Endodermal cell (in vitro differentiated cells): Measurements from ENCODE around the gene SERPINA5. TPM values are rescaled to one million over a fixed set of nuclear protein-coding genes. Genes with fewer than 3 reads are reported as not detected.

Experiments used
- DNase-seq: peaks from one replicate; pipeline ENCODE4 v3.0.0-alpha.2; 2017
- H3K27ac ChIP-seq: 2 replicates; pipeline ENCODE4 v1.5.1; 2013; ENCODE audit warnings: mild to moderate bottlenecking, low read depth, low read length, moderate library complexity
- H3K27me3 ChIP-seq: 2 replicates; pipeline ENCODE4 v1.6.1; 2013; ENCODE audit warnings: mild to moderate bottlenecking, low read length, moderate library complexity; ENCODE audit not compliant: insufficient read depth, control insufficient read depth, poor library complexity, severe bottlenecking
- H3K36me3 ChIP-seq: 2 replicates; pipeline ENCODE4 v1.7.0; 2013; ENCODE audit warnings: mild to moderate bottlenecking, low read length, moderate library complexity; ENCODE audit not compliant: control insufficient read depth, insufficient read depth
- H3K4me1 ChIP-seq: one replicate; pipeline ENCODE4 v1.7.0; 2013; ENCODE audit warnings: low read length; ENCODE audit not compliant: control insufficient read depth, insufficient read depth
- H3K4me3 ChIP-seq: 2 replicates; pipeline ENCODE4 v1.5.1; 2013; ENCODE audit warnings: mild to moderate bottlenecking, low read length, moderate library complexity
- H3K9ac ChIP-seq: 2 replicates; pipeline ENCODE4 v1.6.1; 2013; ENCODE audit warnings: mild to moderate bottlenecking, low read length, moderate library complexity; ENCODE audit not compliant: poor library complexity, severe bottlenecking; ENCODE audit errors: extremely low read depth
- H3K9me3 ChIP-seq: 2 replicates; pipeline ENCODE4 v1.6.1; 2013; ENCODE audit warnings: mild to moderate bottlenecking, low read length, moderate library complexity; ENCODE audit not compliant: control insufficient read depth
- H3K27ac Mint-ChIP-seq: 2 replicates; pipeline ENCODE4 v1.8.0; 2020; ENCODE audit warnings: mixed read lengths
- H3K27me3 Mint-ChIP-seq: 2 replicates; pipeline ENCODE4 v1.8.0; 2021; ENCODE audit warnings: mild to moderate bottlenecking, mixed read lengths; ENCODE audit not compliant: insufficient read depth
- H3K36me3 Mint-ChIP-seq: 2 replicates; pipeline ENCODE4 v1.8.0; 2020; ENCODE audit warnings: low read depth, mixed read lengths
- H3K4me1 Mint-ChIP-seq: 2 replicates; pipeline ENCODE4 v1.8.0; 2020; ENCODE audit warnings: mixed read lengths
- H3K4me3 Mint-ChIP-seq: 2 replicates; pipeline ENCODE4 v1.8.0; 2020; ENCODE audit warnings: mild to moderate bottlenecking, moderate library complexity, mixed read lengths
- H3K9me3 Mint-ChIP-seq: 2 replicates; pipeline ENCODE4 v1.8.0; 2020; ENCODE audit warnings: mild to moderate bottlenecking, mixed read lengths
- CTCF ChIP-seq: fragments of 200-600 bp; sonication (generic); conservative IDR thresholded peaks from 2 replicates; pipeline ENCODE4 v1.5.0; 2021; ENCODE audit warnings: antibody characterized with exemption, mild to moderate bottlenecking
- WGBS, 2 experiments: methylation state at CpG; one replicate each; pipeline versions ENCODE4 v1.1.5 to v1.1.7; 2013; ENCODE audit warnings: missing lambda C conversion rate in 2 of 2, mixed read lengths in 1 of 2; ENCODE audit not compliant: insufficient coverage in 1 of 2, insufficient read length in 1 of 2; 5-methylcytosine and 5-hydroxymethylcytosine counted together
- long read RNA-seq, 4 experiments: library from polyadenylated mRNA in 2 of 4; library from RNA in 1 of 4; library from capped mRNA in 1 of 4; stranded (forward) in 3 of 4; unstranded in 1 of 4; transcript quantifications; one replicate each; pipeline ENCODE4 v2.0.0, GENCODE V29; 2020 to 2021; ENCODE audit warnings: inconsistent platforms in 1 of 4
- polyA plus RNA-seq, 2 experiments: library from polyadenylated mRNA; stranded (reverse); fragments of 50-300 nt; gene quantifications; one replicate each; pipeline ENCODE4 v1.2.3, GENCODE V29; 2013
- total RNA-seq, 2 donors: library from RNA; stranded (reverse); fragmentation: NEBNext Ultra II Directional in 1 of 2; extraction: Animal tissue kit (Norgen Biotek cat#: 25700) in 1 of 2; gene quantifications; 2 replicates in 1 of 2; 3 replicates in 1 of 2; pipeline ENCODE4 v1.2.1, GENCODE V29; 2021

The SERPINA5 gene
- total RNA-seq = 1 to 10 TPM; 1.5 to 2.8 TPM
- polyA plus RNA-seq (2013, experiment 1 of 2) = 1.7 TPM
- polyA plus RNA-seq (2013, experiment 2 of 2) = 1.6 TPM
- long read RNA-seq, experiment 1, partial matches to known transcripts = 3 of 3 reads
- long read RNA-seq, experiment 1, other reads (novel, unspliced or antisense) = 0 of 3 reads
- long read RNA-seq, experiment 2, transcript SERPINA5-208 (5 exons, 2,211 nt) = major isoform, 5 of 8 reads
- long read RNA-seq, experiment 2, partial matches to known transcripts = 0 of 8 reads
- long read RNA-seq, experiment 2, other reads (novel, unspliced or antisense) = 0 of 8 reads
- long read RNA-seq, experiment 3, partial matches to known transcripts = 0 of 7 reads
- long read RNA-seq, experiment 3, other reads (novel, unspliced or antisense) = 1 of 7 reads
- long read RNA-seq, experiment 4, partial matches to known transcripts = 1 of 2 reads
- long read RNA-seq, experiment 4, other reads (novel, unspliced or antisense) = 0 of 2 reads

- H3K27ac ChIP-seq = no peak within 1 kb of the TSS
- no peak within 1 kb of the TSS for H3K4me3 ChIP-seq
- H3K36me3 ChIP-seq = no peaks in the 10 kb centered on the region
- Mint-ChIP-seq H3K27me3 (peaks cover 6% of the 10 kb centered on the region), H3K4me1 (peaks cover 7% of the 10 kb centered on the region), H3K4me3 (no peak within 1 kb of the TSS), H3K27ac (no peak within 1 kb of the TSS), H3K9me3 (peaks cover 5% of the 10 kb centered on the region), H3K36me3 (peaks cover 3% of the 10 kb centered on the region)
- H3K9ac ChIP-seq = no peak within 1 kb of the TSS
- H3K9me3 ChIP-seq = peaks cover 18% of the 10 kb centered on the region
- peaks cover 25% of the 10 kb centered on the region for H3K27me3 ChIP-seq
- WGBS, 2 experiments = 76 to 86% methylated on average over 11 to 18 of the region's 18 CpGs
- DNase-seq = peak; percentile 84
- H3K4me1 ChIP-seq = peaks cover 9% of the 10 kb centered on the region
- no peak for TF ChIP-seq CTCF
These were observed at the start of gene SERPINA5 for GRCh38 chr14:94581127-94581999. TSS of gene SERPINA5 (plus strand) at chr14:94581426. CDS start at chr14:94587363, 5,937 bp downstream.

GRCh38 chr14:94532447-94532846, 48.8 kb upstream of the SERPINA5 start:
- Mint-ChIP-seq H3K27ac (no peak overlapping the region), H3K4me1 (no peaks in the 10 kb centered on the region), H3K27me3 (peaks cover 17% of the 10 kb centered on the region), H3K4me3 (no peak overlapping the region), H3K36me3 (no peaks in the 10 kb centered on the region), H3K9me3 (no peaks in the 10 kb centered on the region)
- H3K27ac ChIP-seq = no peak overlapping the region
- peaks cover 12% of the 10 kb centered on the region for H3K27me3 ChIP-seq
- no peak overlapping the region for H3K4me3 ChIP-seq
- no peak for DNase-seq
- peaks cover 8% of the 10 kb centered on the region for H3K9me3 ChIP-seq
- TF ChIP-seq CTCF = no peak
- no peaks in the 10 kb centered on the region for H3K4me1 ChIP-seq
- no peaks in the 10 kb centered on the region for H3K36me3 ChIP-seq
- H3K9ac ChIP-seq = no peak overlapping the region
- 81 to 94% methylated on average over 2 of the region's 2 CpGs for WGBS, 2 experiments

GRCh38 chr14:94535506-94535905, 45.7 kb upstream of the SERPINA5 start:
- peaks cover 5% of the 10 kb centered on the region for H3K27me3 ChIP-seq
- H3K9me3 ChIP-seq = peaks cover 5% of the 10 kb centered on the region
- peak; percentile 3 for DNase-seq
- TF ChIP-seq CTCF = no peak
- H3K9me3 Mint-ChIP-seq = no peaks in the 10 kb centered on the region
- no peak overlapping the region for H3K27ac Mint-ChIP-seq
- no peaks in the 10 kb centered on the region for H3K4me1 ChIP-seq
- H3K4me3 Mint-ChIP-seq = no peak overlapping the region
- peaks cover 5% of the 10 kb centered on the region for H3K4me1 Mint-ChIP-seq
- 87 to 100% methylated on average over 3 of the region's 3 CpGs for WGBS, 2 experiments
- no peak overlapping the region for H3K27ac ChIP-seq
- H3K27me3 Mint-ChIP-seq = peaks cover 13% of the 10 kb centered on the region
- H3K36me3 Mint-ChIP-seq = no peaks in the 10 kb centered on the region
- no peak overlapping the region for H3K4me3 ChIP-seq
- no peaks in the 10 kb centered on the region for H3K36me3 ChIP-seq
- H3K9ac ChIP-seq = no peak overlapping the region
